ENCODE data around the gene FFAR1.

DNA sequence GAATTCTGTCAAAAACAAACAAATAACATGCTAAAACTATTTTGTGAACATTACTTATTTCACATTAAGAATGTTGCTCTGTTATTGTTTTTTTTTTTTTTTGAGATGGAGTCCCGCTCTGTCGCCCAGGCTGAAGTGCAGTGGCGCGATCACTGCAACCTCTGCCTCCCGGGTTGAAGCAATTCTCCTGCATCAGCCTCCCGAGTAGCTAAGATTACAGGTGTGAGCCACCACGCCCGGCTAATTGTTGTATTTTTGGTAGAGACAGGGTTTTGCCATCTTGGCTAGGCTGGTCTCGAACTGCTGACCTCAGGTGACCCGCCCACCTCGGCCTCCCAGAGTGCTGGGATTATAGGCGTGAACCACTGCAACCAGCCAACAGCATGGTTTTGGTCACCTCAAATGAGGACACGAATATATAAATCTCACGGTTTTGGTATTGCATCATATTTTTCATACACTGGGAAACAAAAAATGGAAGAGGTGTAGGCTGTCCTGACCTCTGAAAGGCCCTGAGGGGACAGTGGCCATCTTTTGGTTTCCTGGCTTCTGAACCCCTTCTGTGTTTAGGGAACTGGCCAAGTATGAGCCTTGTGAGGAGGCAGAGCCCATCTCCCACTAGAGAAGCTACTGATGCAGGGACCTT, 48.7 kb downstream of the FFAR1 start:
- TF ChIP-seq EZH2 (IDR thresholded peaks at IDR 0.05; ENCODE audit: borderline replicate concordance) = no peak
- TF ChIP-seq, protein P1, sequence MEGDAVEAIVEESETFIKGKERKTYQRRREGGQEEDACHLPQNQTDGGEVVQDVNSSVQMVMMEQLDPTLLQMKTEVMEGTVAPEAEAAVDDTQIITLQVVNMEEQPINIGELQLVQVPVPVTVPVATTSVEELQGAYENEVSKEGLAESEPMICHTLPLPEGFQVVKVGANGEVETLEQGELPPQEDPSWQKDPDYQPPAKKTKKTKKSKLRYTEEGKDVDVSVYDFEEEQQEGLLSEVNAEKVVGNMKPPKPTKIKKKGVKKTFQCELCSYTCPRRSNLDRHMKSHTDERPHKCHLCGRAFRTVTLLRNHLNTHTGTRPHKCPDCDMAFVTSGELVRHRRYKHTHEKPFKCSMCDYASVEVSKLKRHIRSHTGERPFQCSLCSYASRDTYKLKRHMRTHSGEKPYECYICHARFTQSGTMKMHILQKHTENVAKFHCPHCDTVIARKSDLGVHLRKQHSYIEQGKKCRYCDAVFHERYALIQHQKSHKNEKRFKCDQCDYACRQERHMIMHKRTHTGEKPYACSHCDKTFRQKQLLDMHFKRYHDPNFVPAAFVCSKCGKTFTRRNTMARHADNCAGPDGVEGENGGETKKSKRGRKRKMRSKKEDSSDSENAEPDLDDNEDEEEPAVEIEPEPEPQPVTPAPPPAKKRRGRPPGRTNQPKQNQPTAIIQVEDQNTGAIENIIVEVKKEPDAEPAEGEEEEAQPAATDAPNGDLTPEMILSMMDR (IDR thresholded peaks at IDR 0.05; ENCODE audit: poor library complexity) = no peak
- TF ChIP-seq EZH2phosphoT487 (IDR thresholded peaks at IDR 0.05; ENCODE audit: low read depth, severe bottlenecking, unreplicated experiment) = no peak

Data from hepatocyte (in vitro differentiated cells).